Neural cell (in vitro differentiated cells): ENCODE data around the gene ARHGAP9. TPM values are rescaled to one million over a fixed set of nuclear protein-coding genes. Genes with fewer than 3 reads are reported as not detected.
"Not testable (repeated sequence)": the region's sequence is repeated elsewhere in the genome, so short reads cannot be mapped to it uniquely, and the experiment has no call there.

Experiments used
- H2AFZ ChIP-seq: fragments of 200-600, 300-800 bp; sonication (generic), shearing (Covaris generic); 2 replicates; pipeline ENCODE4 v1.6.0; 2014; ENCODE audit warnings: low read depth, mild to moderate bottlenecking, antibody characterized with exemption, low read length, moderate library complexity
- H3F3A ChIP-seq: fragments of 200-600 bp; shearing (Covaris generic); 2 replicates; pipeline ENCODE4 v1.6.1; 2016; ENCODE audit warnings: mild to moderate bottlenecking, moderate library complexity, mixed read lengths, antibody characterized with exemption, low read length; ENCODE audit not compliant: insufficient read depth, poor library complexity, severe bottlenecking
- H3K27ac ChIP-seq: fragments of 200-600, 300-800 bp; sonication (generic), shearing (Covaris generic); 2 replicates; pipeline ENCODE4 v1.5.1; 2014; ENCODE audit warnings: mild to moderate bottlenecking, low read length, moderate library complexity
- H3K27me3 ChIP-seq: fragments of 300-800, 200-600 bp; sonication (generic), shearing (Covaris generic); 2 replicates; pipeline ENCODE4 v1.6.0; 2014; ENCODE audit warnings: mild to moderate bottlenecking, low read depth, low read length, moderate library complexity; ENCODE audit not compliant: insufficient read depth
- H3K36me3 ChIP-seq: fragments of 300-800, 200-600 bp; sonication (generic), shearing (Covaris generic); 2 replicates; pipeline ENCODE4 v1.5.1; 2014; ENCODE audit warnings: mild to moderate bottlenecking, antibody characterized with exemption, low read length, moderate library complexity; ENCODE audit not compliant: insufficient read depth
- H3K4me2 ChIP-seq: fragments of 300-800, 200-600 bp; sonication (generic), shearing (Covaris generic); 2 replicates; pipeline ENCODE4 v1.6.0; 2014; ENCODE audit warnings: mild to moderate bottlenecking, low read length
- H3K4me3 ChIP-seq: fragments of 300-800, 200-600 bp; sonication (generic), shearing (Covaris generic); 2 replicates; pipeline ENCODE4 v1.5.1; 2014; ENCODE audit warnings: mild to moderate bottlenecking, low read length, moderate library complexity
- H3K79me2 ChIP-seq: fragments of 200-600 bp; shearing (Covaris generic); replicated peaks from 2 replicates; pipeline ENCODE4 v1.6.0; 2014; ENCODE audit warnings: mild to moderate bottlenecking, low read length, moderate library complexity; ENCODE audit not compliant: insufficient read depth
- H3K9ac ChIP-seq: fragments of 300-800, 200-600 bp; sonication (generic), shearing (Covaris generic); 2 replicates; pipeline ENCODE4 v1.6.1; 2016; ENCODE audit warnings: mild to moderate bottlenecking, low read length, mixed read lengths
- H3K9me2 ChIP-seq: fragments of 200-600 bp; shearing (Covaris generic); 2 replicates; pipeline ENCODE4 v1.6.1; 2016; ENCODE audit warnings: mild to moderate bottlenecking, low read length, mixed read lengths; ENCODE audit not compliant: insufficient read depth
- H3K9me3 ChIP-seq: fragments of 200-600, 300-800 bp; sonication (generic), shearing (Covaris generic); 2 replicates; pipeline ENCODE4 v1.6.1; 2016; ENCODE audit warnings: mild to moderate bottlenecking, mixed run types, low read length, moderate library complexity, mixed read lengths
- H4K20me1 ChIP-seq: fragments of 200-600 bp; shearing (Covaris generic); 2 replicates; pipeline ENCODE4 v1.6.1; 2016; ENCODE audit warnings: mild to moderate bottlenecking, mixed run types; ENCODE audit not compliant: insufficient read depth
- CTCF ChIP-seq: fragments of 450-650 bp; IDR thresholded peaks from 2 replicates; pipeline ENCODE4 v1.5.1; 2014; ENCODE audit warnings: antibody characterized with exemption, mild to moderate bottlenecking, moderate library complexity; ENCODE audit not compliant: poor library complexity, severe bottlenecking
- EP300 ChIP-seq: fragments of 450-650 bp; conservative IDR thresholded peaks from 2 replicates; pipeline ENCODE4 v1.6.1; 2014; ENCODE audit warnings: antibody characterized with exemption, mild to moderate bottlenecking, moderate library complexity; ENCODE audit not compliant: poor library complexity, severe bottlenecking
- EZH2 ChIP-seq: fragments of 200-600, 300-800 bp; shearing (Covaris generic), sonication (generic); IDR thresholded peaks from 2 replicates; pipeline ENCODE4 v1.6.1; 2014; ENCODE audit warnings: antibody characterized with exemption, low read length, borderline replicate concordance, mild to moderate bottlenecking; ENCODE audit not compliant: insufficient read depth, poor library complexity, severe bottlenecking
- MXI1 ChIP-seq: fragments of 450-650 bp; conservative IDR thresholded peaks from 2 replicates; pipeline ENCODE4 v1.6.1; 2014; ENCODE audit warnings: antibody characterized with exemption, mild to moderate bottlenecking; ENCODE audit not compliant: poor library complexity, severe bottlenecking
- POLR2AphosphoS5 ChIP-seq: IDR thresholded peaks from 2 replicates; pipeline ENCODE4 v1.6.1; 2012
- RAD21 ChIP-seq: fragments of 450-650 bp; conservative IDR thresholded peaks from 2 replicates; pipeline ENCODE4 v1.6.1; 2014; ENCODE audit warnings: antibody characterized with exemption, mild to moderate bottlenecking, moderate library complexity
- REST ChIP-seq: IDR thresholded peaks from 2 replicates; pipeline ENCODE4 v1.6.1; 2012; ENCODE audit warnings: borderline replicate concordance
- SMC3 ChIP-seq: fragments of 450-650 bp; conservative IDR thresholded peaks from 2 replicates; pipeline ENCODE4 v1.6.1; 2014; ENCODE audit warnings: antibody characterized with exemption, mild to moderate bottlenecking, moderate library complexity; ENCODE audit not compliant: poor library complexity
- TAF1 ChIP-seq: IDR thresholded peaks from 2 replicates; pipeline ENCODE4 v1.6.1; 2012; ENCODE audit warnings: low read depth
- polyA plus RNA-seq: library from polyadenylated mRNA; depleted of rRNA; stranded (reverse); fragments of >200 nt; gene quantifications from 2 replicates; pipeline ENCODE4 v1.2.3, GENCODE V29; 2014

ARHGAP9 gene
- polyA plus RNA-seq, 1 donor from 2014 or later = not detected

GRCh38 chr12:57496822-57497221 is 17.2 kb upstream of the ARHGAP9 start:
- Histone ChIP-seq H3K36me3 (peaks cover 14% of the 10 kb centered on the region), H2AFZ (no peak overlapping the region), H3K27ac (no peak overlapping the region), H3K9me3 (no peaks in the 10 kb centered on the region), H3K79me2 (no peaks in the 10 kb centered on the region), H3K9ac (no peak overlapping the region), H4K20me1 (no peaks in the 10 kb centered on the region), H3K27me3 (no peaks in the 10 kb centered on the region), H3K4me2 (no peak overlapping the region), H3K9me2 (no peaks in the 10 kb centered on the region), H3K4me3 (no peak overlapping the region), H3F3A (no peaks in the 10 kb centered on the region)
- TF ChIP-seq MXI1 = no peak
- no peak for TF ChIP-seq SMC3
- no peak for TF ChIP-seq RAD21

GRCh38 chr12:57495051-57495701 is 15.5 kb upstream of the ARHGAP9 start:
- not testable (repeated sequence) for H3K9me3 ChIP-seq, H4K20me1 ChIP-seq, H3K4me3 ChIP-seq, H3K36me3 ChIP-seq, H3K27ac ChIP-seq, H3K4me2 ChIP-seq, H3K9ac ChIP-seq, H3K9me2 ChIP-seq, H3K79me2 ChIP-seq, H3K27me3 ChIP-seq, H2AFZ ChIP-seq, H3F3A ChIP-seq

GRCh38 chr12:57491393-57492280 is 12.0 kb upstream of the ARHGAP9 start:
- peaks cover 15% of the 10 kb centered on the region for H3K79me2 ChIP-seq
- no peaks in the 10 kb centered on the region for H3K9me3 ChIP-seq
- H3K27me3 ChIP-seq = no peaks in the 10 kb centered on the region
- peaks cover 4% of the 10 kb centered on the region for H3K36me3 ChIP-seq
- H4K20me1 ChIP-seq = no peaks in the 10 kb centered on the region
- H3K9me2 ChIP-seq = no peaks in the 10 kb centered on the region
- peak overlapping the region; percentile 66 for H3K27ac ChIP-seq
- no peak overlapping the region for H2AFZ ChIP-seq
- peak overlapping the region; percentile 39 for H3K9ac ChIP-seq
- H3F3A ChIP-seq = no peaks in the 10 kb centered on the region
- TF ChIP-seq REST = no peak
- no peak for TF ChIP-seq TAF1
- no peak for TF ChIP-seq POLR2AphosphoS5
- no peak for TF ChIP-seq EZH2
- peak; percentile 21 for TF ChIP-seq EP300
- TF ChIP-seq RAD21 = no peak
- TF ChIP-seq CTCF = peak; percentile 63
- no peak for TF ChIP-seq SMC3
- no peak for TF ChIP-seq MXI1
- no peak overlapping the region for H3K4me3 ChIP-seq
- no peak overlapping the region for H3K4me2 ChIP-seq
